Neural cell (in vitro differentiated cells): Measurements from ENCODE around the gene MAGI1.

Experiments used
- EP300 ChIP-seq: fragments of 450-650 bp; conservative IDR thresholded peaks from 2 replicates; pipeline ENCODE4 v1.6.1; 2014; ENCODE audit warnings: antibody characterized with exemption, mild to moderate bottlenecking, moderate library complexity; ENCODE audit not compliant: poor library complexity, severe bottlenecking
- POLR2AphosphoS5 ChIP-seq: IDR thresholded peaks from 2 replicates; pipeline ENCODE4 v1.6.1; 2012
- TAF1 ChIP-seq: IDR thresholded peaks from 2 replicates; pipeline ENCODE4 v1.6.1; 2012; ENCODE audit warnings: low read depth
- TF ChIP-seq, protein P1 (sequence below): fragments of 450-650 bp; IDR thresholded peaks from 2 replicates; pipeline ENCODE4 v1.5.1; 2014; ENCODE audit warnings: antibody characterized with exemption, mild to moderate bottlenecking, moderate library complexity; ENCODE audit not compliant: poor library complexity, severe bottlenecking
- TF ChIP-seq, protein P2 (sequence below): IDR thresholded peaks from 2 replicates; pipeline ENCODE4 v1.6.1; 2012; ENCODE audit warnings: borderline replicate concordance

DNA sequence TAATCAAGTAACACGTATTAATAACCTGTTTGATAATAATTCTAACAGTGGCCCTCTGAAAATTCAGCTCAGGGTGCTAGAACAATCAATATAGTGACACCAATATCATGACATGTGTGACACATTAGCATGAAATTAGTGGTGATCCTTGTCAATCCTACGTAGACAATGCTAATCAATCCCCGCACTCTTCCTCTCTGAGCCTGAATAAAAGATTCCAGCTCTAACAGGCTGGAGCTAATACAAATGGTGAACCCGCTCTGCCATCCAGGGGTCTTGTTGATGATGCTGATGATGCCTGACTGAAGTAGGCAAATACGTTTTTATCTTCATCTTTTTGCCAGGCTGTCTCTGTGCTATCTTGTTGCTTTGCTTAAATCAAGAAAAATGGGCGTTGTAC, 462.5 kb downstream of the MAGI1 start:
- TF ChIP-seq EP300 = no peak
- TF ChIP-seq TAF1 = no peak
- TF ChIP-seq, protein P1, sequence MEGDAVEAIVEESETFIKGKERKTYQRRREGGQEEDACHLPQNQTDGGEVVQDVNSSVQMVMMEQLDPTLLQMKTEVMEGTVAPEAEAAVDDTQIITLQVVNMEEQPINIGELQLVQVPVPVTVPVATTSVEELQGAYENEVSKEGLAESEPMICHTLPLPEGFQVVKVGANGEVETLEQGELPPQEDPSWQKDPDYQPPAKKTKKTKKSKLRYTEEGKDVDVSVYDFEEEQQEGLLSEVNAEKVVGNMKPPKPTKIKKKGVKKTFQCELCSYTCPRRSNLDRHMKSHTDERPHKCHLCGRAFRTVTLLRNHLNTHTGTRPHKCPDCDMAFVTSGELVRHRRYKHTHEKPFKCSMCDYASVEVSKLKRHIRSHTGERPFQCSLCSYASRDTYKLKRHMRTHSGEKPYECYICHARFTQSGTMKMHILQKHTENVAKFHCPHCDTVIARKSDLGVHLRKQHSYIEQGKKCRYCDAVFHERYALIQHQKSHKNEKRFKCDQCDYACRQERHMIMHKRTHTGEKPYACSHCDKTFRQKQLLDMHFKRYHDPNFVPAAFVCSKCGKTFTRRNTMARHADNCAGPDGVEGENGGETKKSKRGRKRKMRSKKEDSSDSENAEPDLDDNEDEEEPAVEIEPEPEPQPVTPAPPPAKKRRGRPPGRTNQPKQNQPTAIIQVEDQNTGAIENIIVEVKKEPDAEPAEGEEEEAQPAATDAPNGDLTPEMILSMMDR = no peak
- TF ChIP-seq POLR2AphosphoS5 = no peak
- TF ChIP-seq, protein P2, sequence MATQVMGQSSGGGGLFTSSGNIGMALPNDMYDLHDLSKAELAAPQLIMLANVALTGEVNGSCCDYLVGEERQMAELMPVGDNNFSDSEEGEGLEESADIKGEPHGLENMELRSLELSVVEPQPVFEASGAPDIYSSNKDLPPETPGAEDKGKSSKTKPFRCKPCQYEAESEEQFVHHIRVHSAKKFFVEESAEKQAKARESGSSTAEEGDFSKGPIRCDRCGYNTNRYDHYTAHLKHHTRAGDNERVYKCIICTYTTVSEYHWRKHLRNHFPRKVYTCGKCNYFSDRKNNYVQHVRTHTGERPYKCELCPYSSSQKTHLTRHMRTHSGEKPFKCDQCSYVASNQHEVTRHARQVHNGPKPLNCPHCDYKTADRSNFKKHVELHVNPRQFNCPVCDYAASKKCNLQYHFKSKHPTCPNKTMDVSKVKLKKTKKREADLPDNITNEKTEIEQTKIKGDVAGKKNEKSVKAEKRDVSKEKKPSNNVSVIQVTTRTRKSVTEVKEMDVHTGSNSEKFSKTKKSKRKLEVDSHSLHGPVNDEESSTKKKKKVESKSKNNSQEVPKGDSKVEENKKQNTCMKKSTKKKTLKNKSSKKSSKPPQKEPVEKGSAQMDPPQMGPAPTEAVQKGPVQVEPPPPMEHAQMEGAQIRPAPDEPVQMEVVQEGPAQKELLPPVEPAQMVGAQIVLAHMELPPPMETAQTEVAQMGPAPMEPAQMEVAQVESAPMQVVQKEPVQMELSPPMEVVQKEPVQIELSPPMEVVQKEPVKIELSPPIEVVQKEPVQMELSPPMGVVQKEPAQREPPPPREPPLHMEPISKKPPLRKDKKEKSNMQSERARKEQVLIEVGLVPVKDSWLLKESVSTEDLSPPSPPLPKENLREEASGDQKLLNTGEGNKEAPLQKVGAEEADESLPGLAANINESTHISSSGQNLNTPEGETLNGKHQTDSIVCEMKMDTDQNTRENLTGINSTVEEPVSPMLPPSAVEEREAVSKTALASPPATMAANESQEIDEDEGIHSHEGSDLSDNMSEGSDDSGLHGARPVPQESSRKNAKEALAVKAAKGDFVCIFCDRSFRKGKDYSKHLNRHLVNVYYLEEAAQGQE = no peak
